ENCODE measurements around the gene FGGY. TPM values are rescaled to one million over a fixed set of nuclear protein-coding genes. Genes with fewer than 3 reads are reported as not detected.
"Not testable (repeated sequence)": the region's sequence is repeated elsewhere in the genome, so short reads cannot be mapped to it uniquely, and the experiment has no call there.

FGGY gene, protein sequence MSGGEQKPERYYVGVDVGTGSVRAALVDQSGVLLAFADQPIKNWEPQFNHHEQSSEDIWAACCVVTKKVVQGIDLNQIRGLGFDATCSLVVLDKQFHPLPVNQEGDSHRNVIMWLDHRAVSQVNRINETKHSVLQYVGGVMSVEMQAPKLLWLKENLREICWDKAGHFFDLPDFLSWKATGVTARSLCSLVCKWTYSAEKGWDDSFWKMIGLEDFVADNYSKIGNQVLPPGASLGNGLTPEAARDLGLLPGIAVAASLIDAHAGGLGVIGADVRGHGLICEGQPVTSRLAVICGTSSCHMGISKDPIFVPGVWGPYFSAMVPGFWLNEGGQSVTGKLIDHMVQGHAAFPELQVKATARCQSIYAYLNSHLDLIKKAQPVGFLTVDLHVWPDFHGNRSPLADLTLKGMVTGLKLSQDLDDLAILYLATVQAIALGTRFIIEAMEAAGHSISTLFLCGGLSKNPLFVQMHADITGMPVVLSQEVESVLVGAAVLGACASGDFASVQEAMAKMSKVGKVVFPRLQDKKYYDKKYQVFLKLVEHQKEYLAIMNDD
- total RNA-seq = 15.6 TPM
- 25.3 TPM for polyA plus RNA-seq
- long read RNA-seq, donor 1 = 0 reads
- long read RNA-seq, donor 2, partial matches to known transcripts = 7 of 8 reads
- long read RNA-seq, donor 2, other reads (novel, unspliced or antisense) = 0 of 8 reads
- long read RNA-seq, donor 3, partial matches to known transcripts = 0 of 1 reads
- long read RNA-seq, donor 3, other reads (novel, unspliced or antisense) = 0 of 1 reads
- long read RNA-seq, donor 4 = 0 reads
- long read RNA-seq, donor 5, partial matches to known transcripts = 11 of 12 reads
- long read RNA-seq, donor 5, other reads (novel, unspliced or antisense) = 0 of 12 reads
- long read RNA-seq, donor 6, partial matches to known transcripts = 0 of 1 reads
- long read RNA-seq, donor 6, other reads (novel, unspliced or antisense) = 0 of 1 reads
- long read RNA-seq, donor 7, partial matches to known transcripts = 0 of 1 reads
- long read RNA-seq, donor 7, other reads (novel, unspliced or antisense) = 0 of 1 reads
- long read RNA-seq, donor 8 = 0 reads
- long read RNA-seq, donor 9 = 0 reads
- long read RNA-seq, donor 10 = 0 reads

DNA sequence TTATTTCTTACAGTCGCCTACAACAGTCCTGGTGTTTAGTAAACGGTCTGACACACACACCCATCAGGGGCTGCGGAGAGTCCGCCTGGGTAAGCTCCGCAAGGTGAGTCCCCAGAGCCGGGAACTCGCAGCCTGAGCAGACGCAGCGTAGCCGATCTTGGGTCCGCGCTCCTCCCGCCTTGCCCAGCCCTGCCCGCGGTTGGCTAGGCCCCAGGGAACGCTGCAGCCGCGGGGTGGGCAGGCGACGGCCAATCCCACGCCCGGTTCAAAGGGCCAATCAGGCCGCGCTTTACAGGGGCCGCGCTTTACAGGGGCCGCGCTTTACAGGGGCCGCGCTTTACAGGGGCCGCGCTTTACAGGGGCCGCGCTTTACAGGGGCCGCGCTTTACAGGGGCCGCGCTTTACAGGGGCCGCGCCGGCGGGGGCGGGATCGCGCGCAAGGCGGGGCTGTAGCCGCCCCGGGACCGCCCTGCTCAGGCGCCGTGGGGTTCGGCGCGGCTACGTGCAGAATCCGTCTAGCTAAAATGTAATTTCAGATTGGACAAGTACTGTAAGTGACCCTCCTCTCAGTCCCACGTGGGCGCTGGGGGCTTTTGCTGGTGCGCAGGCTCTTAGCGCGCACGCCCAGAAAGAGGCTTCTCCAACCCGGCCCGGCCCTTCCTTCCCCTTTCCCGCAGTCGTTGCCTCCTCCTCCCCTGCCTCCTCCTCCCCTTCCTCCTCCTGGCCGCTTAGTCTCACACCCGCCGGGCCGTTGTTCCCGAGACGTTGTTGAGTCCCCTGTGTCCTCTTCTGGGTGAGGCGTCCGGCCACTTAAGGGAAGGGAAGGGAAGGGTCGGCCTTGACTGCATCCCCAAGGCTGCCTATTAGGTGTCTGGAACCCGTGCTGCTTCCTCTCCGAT, at the start of gene FGGY:
TSS of gene FGGY (plus strand) at position 737 of the 899 bp plus-strand sequence. CDS start 24,456 bp downstream, outside the sequence.
- under 1% methylated on average over 78 of the region's 78 CpGs for WGBS
- peak within 1 kb of the TSS; percentile 69 to 95 for H3K27ac ChIP-seq (ENCODE audit: low read depth in 1 of 2, low read length in 1 of 2)
- H3K4me3 ChIP-seq (ENCODE audit: low read length in 2 of 2) = peak within 1 kb of the TSS; percentile 59 to 72
- no peaks in the 10 kb centered on the region for H3K27me3 ChIP-seq (ENCODE audit: control insufficient read depth in 2 of 2, insufficient read depth in 1 of 2, low read length in 1 of 2)
- H3K9me3 ChIP-seq (ENCODE audit: control insufficient read depth in 2 of 2, insufficient read depth in 1 of 2, low read length in 1 of 2) = no peaks in the 10 kb centered on the region
- DNase-seq (ENCODE audit: low read depth in 6 of 9, low spot score in 9 of 9) = peak; percentile 51 to 88 (median 70)
- H3K4me1 ChIP-seq (ENCODE audit: control insufficient read depth in 2 of 2, insufficient read depth in 2 of 2, low read length in 2 of 2) = peaks cover 0 to 2% of the 10 kb centered on the region in 2 donors
- H3K36me3 ChIP-seq (ENCODE audit: control insufficient read depth in 2 of 2, insufficient read depth in 2 of 2, low read length in 1 of 2) = no peaks in the 10 kb centered on the region

DNA sequence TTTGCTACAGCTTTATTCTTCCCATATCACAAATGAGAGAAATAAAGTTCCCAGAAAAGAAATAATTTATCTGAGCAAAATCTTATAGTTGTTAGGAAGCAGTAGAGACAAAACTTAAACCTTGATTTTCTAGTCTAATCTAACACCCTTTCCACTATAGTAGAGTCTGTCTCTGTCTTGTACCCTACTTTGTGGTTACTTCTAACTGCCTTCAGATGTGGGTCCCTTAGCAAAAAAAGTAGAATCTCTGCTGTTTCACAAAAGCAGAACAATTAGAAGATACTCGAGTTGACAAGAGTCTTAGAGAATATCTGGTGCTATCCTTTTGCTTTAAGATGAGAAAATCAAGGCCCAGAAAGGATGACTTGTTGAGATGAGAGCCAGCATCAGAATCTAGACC, 48.1 kb upstream of the FGGY start:
- Histone ChIP-seq H3K36me3 (ENCODE audit: control insufficient read depth in 2 of 2, insufficient read depth in 2 of 2, low read length in 1 of 2) (no peaks in the 10 kb centered on the region), H3K4me1 (ENCODE audit: control insufficient read depth in 2 of 2, insufficient read depth in 2 of 2, low read length in 2 of 2) (no peaks in the 10 kb centered on the region), H3K4me3 (ENCODE audit: low read length in 2 of 2) (no peak overlapping the region), H3K27me3 (ENCODE audit: control insufficient read depth in 2 of 2, insufficient read depth in 1 of 2, low read length in 1 of 2) (no peaks in the 10 kb centered on the region), H3K27ac (ENCODE audit: low read depth in 1 of 2, low read length in 1 of 2) (no peak overlapping the region), H3K9me3 (ENCODE audit: control insufficient read depth in 2 of 2, insufficient read depth in 1 of 2, low read length in 1 of 2) (peaks cover 0 to 6% of the 10 kb centered on the region in 2 donors)
- 72% methylated on average over 1 of the region's 1 CpG for WGBS
- DNase-seq (ENCODE audit: low read depth in 6 of 9, low spot score in 9 of 9) = peak in 5 of 9 donors; percentile 8 to 65 (median 22)

DNA sequence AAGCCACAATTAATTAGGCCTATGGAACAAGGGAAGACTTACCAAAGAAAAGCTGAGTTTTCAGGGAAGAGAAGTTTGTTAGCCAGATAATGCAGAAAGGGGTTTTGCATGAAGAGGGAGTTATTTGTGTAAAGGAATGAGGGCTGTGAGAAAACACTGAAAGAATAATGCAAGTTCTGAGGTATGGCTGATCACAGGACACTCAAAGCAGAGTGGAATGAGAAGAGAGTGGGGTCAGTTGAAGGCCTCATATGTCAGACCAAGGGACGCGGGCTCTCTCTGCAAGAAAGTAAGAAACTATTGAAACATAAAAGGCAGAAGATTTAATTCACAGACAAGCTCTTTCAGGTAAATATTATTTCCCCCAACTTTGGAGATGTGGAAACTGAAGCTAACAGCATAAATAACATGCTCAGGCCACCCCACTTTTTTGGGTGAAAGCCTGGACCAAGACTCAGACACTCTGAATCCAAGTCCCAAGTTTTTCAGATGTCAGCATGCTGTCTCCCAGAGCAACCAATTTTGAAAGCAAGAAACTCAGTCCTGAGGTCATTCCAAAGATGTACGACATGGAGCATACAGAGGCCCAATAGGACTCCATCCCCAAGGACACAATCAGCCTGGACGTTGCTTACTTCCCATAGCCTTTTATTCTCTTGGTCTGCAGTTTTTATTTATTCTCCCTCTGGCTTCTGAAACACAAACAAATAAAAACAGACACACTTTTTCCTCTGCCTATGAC, 47.3 kb upstream of the FGGY start:
- no peak for DNase-seq (ENCODE audit: low read depth in 6 of 9, low spot score in 9 of 9)
- Histone ChIP-seq H3K27ac (ENCODE audit: low read depth in 1 of 2, low read length in 1 of 2) (no peak overlapping the region), H3K27me3 (ENCODE audit: control insufficient read depth in 2 of 2, insufficient read depth in 1 of 2, low read length in 1 of 2) (no peaks in the 10 kb centered on the region), H3K4me3 (ENCODE audit: low read length in 2 of 2) (no peak overlapping the region), H3K36me3 (ENCODE audit: control insufficient read depth in 2 of 2, insufficient read depth in 2 of 2, low read length in 1 of 2) (no peaks in the 10 kb centered on the region), H3K9me3 (ENCODE audit: control insufficient read depth in 2 of 2, insufficient read depth in 1 of 2, low read length in 1 of 2) (peaks cover 0 to 6% of the 10 kb centered on the region in 2 donors), H3K4me1 (ENCODE audit: control insufficient read depth in 2 of 2, insufficient read depth in 2 of 2, low read length in 2 of 2) (no peaks in the 10 kb centered on the region)
- 94% methylated on average over 4 of the region's 4 CpGs for WGBS

DNA sequence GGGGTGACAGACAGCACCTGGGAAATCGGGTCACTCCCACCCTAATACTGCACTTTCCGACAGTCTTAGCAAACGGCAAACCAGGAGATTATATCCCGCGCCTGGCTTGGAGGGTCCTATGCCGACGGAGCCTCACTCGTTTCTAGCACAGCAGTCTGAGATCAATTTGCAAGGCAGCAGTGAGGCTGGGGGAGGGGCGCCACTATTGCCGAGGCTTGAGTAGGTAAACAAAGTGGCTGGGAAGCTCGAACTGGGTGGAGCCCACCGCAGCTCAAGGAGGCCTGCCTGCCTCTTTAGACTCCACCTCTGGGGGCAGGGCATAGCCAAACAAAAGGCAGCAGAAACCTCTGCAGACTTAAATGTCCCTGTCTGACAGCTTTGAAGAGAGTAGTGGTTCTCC, 45.8 kb upstream of the FGGY start:
- not testable (repeated sequence) for DNase-seq (ENCODE audit: low read depth in 6 of 9, low spot score in 9 of 9); H3K36me3 ChIP-seq (ENCODE audit: control insufficient read depth in 2 of 2, insufficient read depth in 2 of 2, low read length in 1 of 2); H3K9me3 ChIP-seq (ENCODE audit: control insufficient read depth in 2 of 2, insufficient read depth in 1 of 2, low read length in 1 of 2); H3K4me3 ChIP-seq (ENCODE audit: low read length in 2 of 2); H3K27me3 ChIP-seq (ENCODE audit: control insufficient read depth in 2 of 2, insufficient read depth in 1 of 2, low read length in 1 of 2); H3K4me1 ChIP-seq (ENCODE audit: control insufficient read depth in 2 of 2, insufficient read depth in 2 of 2, low read length in 2 of 2); H3K27ac ChIP-seq (ENCODE audit: low read depth in 1 of 2, low read length in 1 of 2)
- WGBS = 93% methylated on average over 12 of the region's 12 CpGs

DNA sequence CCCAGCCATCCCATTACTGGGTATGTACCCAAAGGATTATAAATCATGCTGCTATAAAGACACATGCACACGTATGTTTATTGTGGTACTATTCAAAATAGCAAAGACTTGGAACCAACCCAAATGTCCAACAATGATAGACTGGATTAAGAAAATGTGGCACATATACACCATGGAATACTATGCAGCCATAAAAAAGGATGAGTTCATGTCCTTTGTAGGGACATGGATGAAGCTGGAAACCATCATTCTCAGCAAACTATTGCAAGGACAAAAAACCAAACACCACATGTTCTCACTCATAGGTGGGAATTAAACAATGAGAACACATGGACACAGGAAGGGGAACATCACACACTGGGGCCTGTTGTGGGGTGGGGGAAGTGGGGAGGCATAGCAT, 40.5 kb upstream of the FGGY start:
- H3K9me3 ChIP-seq (ENCODE audit: control insufficient read depth in 2 of 2, insufficient read depth in 1 of 2, low read length in 1 of 2); H3K27me3 ChIP-seq (ENCODE audit: control insufficient read depth in 2 of 2, insufficient read depth in 1 of 2, low read length in 1 of 2); H3K4me1 ChIP-seq (ENCODE audit: control insufficient read depth in 2 of 2, insufficient read depth in 2 of 2, low read length in 2 of 2); H3K27ac ChIP-seq (ENCODE audit: low read depth in 1 of 2, low read length in 1 of 2); H3K4me3 ChIP-seq (ENCODE audit: low read length in 2 of 2); DNase-seq (ENCODE audit: low read depth in 6 of 9, low spot score in 9 of 9); H3K36me3 ChIP-seq (ENCODE audit: control insufficient read depth in 2 of 2, insufficient read depth in 2 of 2, low read length in 1 of 2): not testable (repeated sequence)
- WGBS = 96% methylated on average over 1 of the region's 1 CpG

DNA sequence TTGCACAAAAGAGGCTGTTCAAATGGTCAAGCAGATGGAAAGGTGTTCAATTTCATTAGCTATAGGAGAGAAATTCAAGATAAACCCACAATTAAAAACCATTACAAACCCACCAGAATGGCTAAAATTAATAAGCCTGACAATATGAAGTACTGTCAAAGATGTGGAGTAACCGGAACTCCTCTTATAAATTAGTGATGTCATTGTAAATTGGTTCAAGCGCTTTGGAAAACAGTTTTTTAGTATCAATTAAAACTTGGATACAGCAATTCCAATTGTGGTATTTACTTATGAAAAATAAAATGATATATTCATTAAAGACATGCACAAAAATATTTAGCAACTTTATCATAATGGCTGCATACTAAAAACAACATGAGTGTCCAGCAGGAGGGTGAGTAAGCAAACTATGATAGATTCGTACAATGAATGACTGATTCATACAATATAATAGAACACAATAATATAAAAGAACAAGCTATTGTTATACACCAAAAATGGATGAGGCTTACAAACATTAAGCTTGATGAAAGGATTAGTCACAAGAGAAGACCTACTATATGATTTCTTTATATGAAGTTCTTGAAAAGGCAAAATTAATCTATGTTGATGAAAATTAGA, 38.4 kb upstream of the FGGY start:
- no peak overlapping the region for H3K27ac ChIP-seq (ENCODE audit: low read depth in 1 of 2, low read length in 1 of 2)
- WGBS = 96% methylated on average over 3 of the region's 3 CpGs
- no peak for DNase-seq (ENCODE audit: low read depth in 6 of 9, low spot score in 9 of 9)

DNA sequence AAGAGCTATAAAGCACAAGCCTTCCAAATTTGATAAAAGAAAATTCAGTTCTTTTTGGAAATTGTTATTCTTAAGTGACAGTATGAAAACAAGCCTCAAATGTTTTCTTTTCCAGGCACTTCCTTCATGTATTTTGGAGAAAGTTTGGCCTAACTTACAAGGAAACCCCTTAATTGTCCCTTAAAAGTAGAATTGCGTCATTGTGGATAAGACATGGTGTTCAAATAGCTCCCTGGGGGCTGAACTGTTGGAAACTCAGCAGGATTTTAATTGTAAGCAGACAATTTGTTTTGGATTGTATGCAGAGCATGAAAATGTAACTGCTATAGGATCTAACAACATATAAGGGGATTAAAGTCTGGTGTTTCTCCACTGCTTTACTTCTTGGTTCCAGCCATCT, 35.4 kb upstream of the FGGY start:
- no peak for DNase-seq (ENCODE audit: low read depth in 6 of 9, low spot score in 9 of 9)
- no peaks in the 10 kb centered on the region for H3K27me3 ChIP-seq (ENCODE audit: control insufficient read depth in 2 of 2, insufficient read depth in 1 of 2, low read length in 1 of 2)
- H3K9me3 ChIP-seq (ENCODE audit: control insufficient read depth in 2 of 2, insufficient read depth in 1 of 2, low read length in 1 of 2) = no peaks in the 10 kb centered on the region
- WGBS = 99% methylated on average over 1 of the region's 1 CpG
- H3K4me3 ChIP-seq (ENCODE audit: low read length in 2 of 2) = no peak overlapping the region
- no peak overlapping the region for H3K27ac ChIP-seq (ENCODE audit: low read depth in 1 of 2, low read length in 1 of 2)
- H3K36me3 ChIP-seq (ENCODE audit: control insufficient read depth in 2 of 2, insufficient read depth in 2 of 2, low read length in 1 of 2) = no peaks in the 10 kb centered on the region
- H3K4me1 ChIP-seq (ENCODE audit: control insufficient read depth in 2 of 2, insufficient read depth in 2 of 2, low read length in 2 of 2) = no peaks in the 10 kb centered on the region

More for the DNA sequence above, 38.4 kb upstream of the FGGY start:
- Histone ChIP-seq H3K27me3 (ENCODE audit: control insufficient read depth in 2 of 2, insufficient read depth in 1 of 2, low read length in 1 of 2) (no peaks in the 10 kb centered on the region), H3K4me3 (ENCODE audit: low read length in 2 of 2) (no peak overlapping the region), H3K9me3 (ENCODE audit: control insufficient read depth in 2 of 2, insufficient read depth in 1 of 2, low read length in 1 of 2) (no peaks in the 10 kb centered on the region), H3K4me1 (ENCODE audit: control insufficient read depth in 2 of 2, insufficient read depth in 2 of 2, low read length in 2 of 2) (no peaks in the 10 kb centered on the region), H3K36me3 (ENCODE audit: control insufficient read depth in 2 of 2, insufficient read depth in 2 of 2, low read length in 1 of 2) (no peaks in the 10 kb centered on the region)

DNA sequence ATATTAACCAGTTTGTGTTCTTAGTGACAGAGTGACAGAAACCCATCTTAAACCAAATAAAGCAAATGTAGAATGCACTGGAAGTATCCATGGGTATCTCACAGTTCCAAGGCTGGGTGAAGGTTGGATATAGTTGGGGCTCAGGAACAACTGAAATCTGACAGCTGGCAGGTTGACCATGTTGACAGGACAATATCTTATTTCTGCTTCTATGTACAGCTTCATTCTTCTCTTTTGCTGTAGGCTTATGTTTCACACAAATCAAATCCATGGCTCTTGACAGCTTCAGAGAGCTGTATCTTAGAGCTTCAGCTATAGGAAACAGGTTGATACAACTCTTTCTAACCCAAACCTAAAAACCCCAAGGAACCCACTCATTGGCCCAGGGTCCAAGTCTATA, 34.3 kb upstream of the FGGY start:
- H3K27ac ChIP-seq (ENCODE audit: low read depth in 1 of 2, low read length in 1 of 2) = no peak overlapping the region

More for the DNA sequence above, 34.3 kb upstream of the FGGY start:
- no peak overlapping the region for H3K4me3 ChIP-seq (ENCODE audit: low read length in 2 of 2)
- H3K27me3 ChIP-seq (ENCODE audit: control insufficient read depth in 2 of 2, insufficient read depth in 1 of 2, low read length in 1 of 2) = no peaks in the 10 kb centered on the region
- no peaks in the 10 kb centered on the region for H3K9me3 ChIP-seq (ENCODE audit: control insufficient read depth in 2 of 2, insufficient read depth in 1 of 2, low read length in 1 of 2)
- no peak for DNase-seq (ENCODE audit: low read depth in 6 of 9, low spot score in 9 of 9)
- H3K36me3 ChIP-seq (ENCODE audit: control insufficient read depth in 2 of 2, insufficient read depth in 2 of 2, low read length in 1 of 2) = no peaks in the 10 kb centered on the region
- H3K4me1 ChIP-seq (ENCODE audit: control insufficient read depth in 2 of 2, insufficient read depth in 2 of 2, low read length in 2 of 2) = no peaks in the 10 kb centered on the region
